ENCODE measurements around the gene ARHGDIB.

ARHGDIB gene

GRCh38 chr12:14962797-14963196 is 1.4 kb upstream of the ARHGDIB start:
- no peak overlapping the region; the same call in 1 of the 2 replicates for H3K4me3 ChIP-seq (replicated peaks; ENCODE audit: insufficient read depth, low read length)
- H3K27ac ChIP-seq (replicated peaks), result peak overlapping the region; percentile 97
- no peak for TF ChIP-seq GABPA (IDR thresholded peaks at IDR 0.05; ENCODE audit: low read depth)
- no peak for TF ChIP-seq POLR2AphosphoS5 (IDR thresholded peaks at IDR 0.05; ENCODE audit: low read depth)
- no peak for TF ChIP-seq SPI1 (IDR thresholded peaks at IDR 0.05; ENCODE audit: borderline replicate concordance, low read depth)
- no peak for TF ChIP-seq CTCF (IDR thresholded peaks at IDR 0.05; ENCODE audit: insufficient read depth, low read length)
- TF ChIP-seq REST (IDR thresholded peaks at IDR 0.05; ENCODE audit: insufficient replicate concordance, low read depth), result no peak
- peak in 1 of 2 experiments; percentile 39 for DNase-seq (ENCODE audit: low read depth in 1 of 2, low spot score in 1 of 2)
- H3K27me3 ChIP-seq (ENCODE audit: insufficient read depth, poor library complexity, severe bottlenecking), result no peaks in the 10 kb centered on the region

- H3K27ac ChIP-seq (replicated peaks), result peak overlapping the region; percentile 97
- DNase-seq (ENCODE audit: low read depth in 1 of 2, low spot score in 1 of 2), result no peak
- TF ChIP-seq CTCF (IDR thresholded peaks at IDR 0.05; ENCODE audit: insufficient read depth, low read length), result no peak
- no peak for TF ChIP-seq GABPA (IDR thresholded peaks at IDR 0.05; ENCODE audit: low read depth)
- peak; percentile 46; the same call in 1 of the 2 replicates for TF ChIP-seq SPI1 (IDR thresholded peaks at IDR 0.05; ENCODE audit: borderline replicate concordance, low read depth)
- peak overlapping the region; percentile 76; the same call in 1 of the 2 replicates for H3K4me3 ChIP-seq (replicated peaks; ENCODE audit: insufficient read depth, low read length)
- no peaks in the 10 kb centered on the region for H3K27me3 ChIP-seq (ENCODE audit: insufficient read depth, poor library complexity, severe bottlenecking)
Observed at GRCh38 chr12:14962153-14962539, 745 bp upstream of the ARHGDIB start.

GRCh38 chr12:14960548-14961465 is 594 bp downstream of the ARHGDIB start:
- DNase-seq (ENCODE audit: low read depth in 1 of 2, low spot score in 1 of 2), result peak in 1 of 2 experiments; percentile 79
- TF ChIP-seq CTCF (IDR thresholded peaks at IDR 0.05; ENCODE audit: insufficient read depth, low read length) (no peak), REST (IDR thresholded peaks at IDR 0.05; ENCODE audit: insufficient replicate concordance, low read depth) (no peak), SPI1 (IDR thresholded peaks at IDR 0.05; ENCODE audit: borderline replicate concordance, low read depth) (no peak), POLR2AphosphoS5 (IDR thresholded peaks at IDR 0.05; ENCODE audit: low read depth) (no peak; the same call in 1 of the 2 replicates), GABPA (IDR thresholded peaks at IDR 0.05; ENCODE audit: low read depth) (no peak)
- Histone ChIP-seq H3K27ac (replicated peaks) (peak overlapping the region; percentile 97), H3K4me3 (replicated peaks; ENCODE audit: insufficient read depth, low read length) (peak overlapping the region; percentile 76), H3K27me3 (ENCODE audit: insufficient read depth, poor library complexity, severe bottlenecking) (no peaks in the 10 kb centered on the region)
